Measurements from ENCODE around the gene PPP1R1C. TPM values are rescaled to one million over a fixed set of nuclear protein-coding genes. Genes with fewer than 3 reads are reported as not detected.

Gene PPP1R1C
- total and polyA plus RNA-seq, 10 donors = 0.24 to 0.48 (median 0.32) TPM; not detected in 5

DNA sequence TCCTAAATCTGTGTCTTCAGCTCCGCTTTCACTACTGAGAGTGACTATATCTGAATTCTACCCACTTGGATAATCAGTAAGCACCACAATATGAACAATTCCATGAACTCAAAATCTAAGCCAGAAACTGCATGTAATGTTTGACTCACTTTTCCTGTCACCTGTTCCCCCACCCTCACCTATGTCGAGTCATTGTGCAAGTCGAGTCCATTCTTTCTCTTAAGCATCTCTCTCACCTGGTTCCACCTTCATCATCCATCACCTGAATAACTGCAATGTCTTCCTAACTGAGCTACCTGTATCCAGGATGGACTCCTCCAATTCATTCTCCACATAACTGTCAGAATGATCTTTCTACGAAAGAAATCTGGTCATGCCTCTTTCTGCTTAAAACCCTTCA, 58.2 kb downstream of the PPP1R1C start:
- no peak for DNase-seq
- H3K9me3 ChIP-seq = no peaks in the 10 kb centered on the region
- WGBS, 5 donors = 83 to 98% (median 93%) methylated on average over 4 of the region's 4 CpGs

DNA sequence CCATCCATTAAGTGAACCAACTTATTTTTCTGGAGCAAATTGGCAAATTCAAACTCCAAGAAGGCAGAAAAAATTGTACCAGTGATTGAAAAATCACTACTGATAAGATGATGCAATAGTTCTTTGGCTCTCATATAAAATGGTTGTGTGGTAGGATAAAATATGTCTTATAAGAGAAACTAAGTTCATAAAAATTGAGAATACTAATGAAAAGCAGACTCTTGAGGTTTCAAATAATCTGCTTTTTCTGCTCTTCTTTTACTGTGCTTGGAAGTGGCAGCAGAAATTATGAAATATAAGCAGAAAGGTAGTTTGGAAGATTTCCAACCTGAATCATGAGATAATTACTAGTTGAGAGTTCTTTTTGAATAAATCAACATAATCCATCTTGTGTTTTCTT, 61.9 kb downstream of the PPP1R1C start:
- Histone ChIP-seq H3K9me3 (no peaks in the 10 kb centered on the region), H3K27me3 (replicated peaks in 1 of 7) (no peaks in the 10 kb centered on the region), H3K36me3 (no peaks in the 10 kb centered on the region), H3K4me3 (no peak overlapping the region), H3K27ac (no peak overlapping the region), H3K4me1 (no peaks in the 10 kb centered on the region)
- intact Hi-C loops (cut with DNase I; ENCODE audit: low total_unique reads) = no loop called here
- TF ChIP-seq, protein P1, sequence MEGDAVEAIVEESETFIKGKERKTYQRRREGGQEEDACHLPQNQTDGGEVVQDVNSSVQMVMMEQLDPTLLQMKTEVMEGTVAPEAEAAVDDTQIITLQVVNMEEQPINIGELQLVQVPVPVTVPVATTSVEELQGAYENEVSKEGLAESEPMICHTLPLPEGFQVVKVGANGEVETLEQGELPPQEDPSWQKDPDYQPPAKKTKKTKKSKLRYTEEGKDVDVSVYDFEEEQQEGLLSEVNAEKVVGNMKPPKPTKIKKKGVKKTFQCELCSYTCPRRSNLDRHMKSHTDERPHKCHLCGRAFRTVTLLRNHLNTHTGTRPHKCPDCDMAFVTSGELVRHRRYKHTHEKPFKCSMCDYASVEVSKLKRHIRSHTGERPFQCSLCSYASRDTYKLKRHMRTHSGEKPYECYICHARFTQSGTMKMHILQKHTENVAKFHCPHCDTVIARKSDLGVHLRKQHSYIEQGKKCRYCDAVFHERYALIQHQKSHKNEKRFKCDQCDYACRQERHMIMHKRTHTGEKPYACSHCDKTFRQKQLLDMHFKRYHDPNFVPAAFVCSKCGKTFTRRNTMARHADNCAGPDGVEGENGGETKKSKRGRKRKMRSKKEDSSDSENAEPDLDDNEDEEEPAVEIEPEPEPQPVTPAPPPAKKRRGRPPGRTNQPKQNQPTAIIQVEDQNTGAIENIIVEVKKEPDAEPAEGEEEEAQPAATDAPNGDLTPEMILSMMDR (IDR thresholded peaks at IDR 0.05 in 8 of 11, conservative IDR thresholded peaks at IDR 0.05 in 3 of 11) = no peak
- TF ChIP-seq POLR2AphosphoS5 (IDR thresholded peaks at IDR 0.05) = no peak
- no peak for TF ChIP-seq POLR2A (IDR thresholded peaks at IDR 0.05)
- no peak for DNase-seq

More for the DNA sequence above, 58.2 kb downstream of the PPP1R1C start:
- Histone ChIP-seq H3K4me3 (no peak overlapping the region), H3K36me3 (no peaks in the 10 kb centered on the region), H3K27ac (no peak overlapping the region), H3K4me1 (no peaks in the 10 kb centered on the region), H3K27me3 (replicated peaks in 1 of 7) (no peaks in the 10 kb centered on the region)
- TF ChIP-seq POLR2AphosphoS5 (IDR thresholded peaks at IDR 0.05) (no peak), POLR2A (IDR thresholded peaks at IDR 0.05) (no peak)
- TF ChIP-seq, protein P1 (IDR thresholded peaks at IDR 0.05 in 8 of 11, conservative IDR thresholded peaks at IDR 0.05 in 3 of 11) = no peak
- intact Hi-C loops (cut with DNase I; ENCODE audit: low total_unique reads) = no loop called here

GRCh38 chr2:182048088-182048487, 62.4 kb downstream of the PPP1R1C start:
- H3K4me3 ChIP-seq = no peak overlapping the region
- H3K36me3 ChIP-seq = no peaks in the 10 kb centered on the region
- 70 to 87% (median 76%) methylated on average over 2 of the region's 2 CpGs for WGBS, 5 donors
- no peaks in the 10 kb centered on the region for H3K27me3 ChIP-seq (replicated peaks in 1 of 7)
- no peak for DNase-seq
- no peak overlapping the region for H3K27ac ChIP-seq
- no peaks in the 10 kb centered on the region for H3K4me1 ChIP-seq
- H3K9me3 ChIP-seq = no peaks in the 10 kb centered on the region
- intact Hi-C loops (cut with DNase I; ENCODE audit: low total_unique reads) = no loop called here
- no peak for TF ChIP-seq POLR2AphosphoS5 (IDR thresholded peaks at IDR 0.05)
- TF ChIP-seq, protein P1 (IDR thresholded peaks at IDR 0.05 in 8 of 11, conservative IDR thresholded peaks at IDR 0.05 in 3 of 11) = no peak
- TF ChIP-seq POLR2A (IDR thresholded peaks at IDR 0.05) = no peak

DNA sequence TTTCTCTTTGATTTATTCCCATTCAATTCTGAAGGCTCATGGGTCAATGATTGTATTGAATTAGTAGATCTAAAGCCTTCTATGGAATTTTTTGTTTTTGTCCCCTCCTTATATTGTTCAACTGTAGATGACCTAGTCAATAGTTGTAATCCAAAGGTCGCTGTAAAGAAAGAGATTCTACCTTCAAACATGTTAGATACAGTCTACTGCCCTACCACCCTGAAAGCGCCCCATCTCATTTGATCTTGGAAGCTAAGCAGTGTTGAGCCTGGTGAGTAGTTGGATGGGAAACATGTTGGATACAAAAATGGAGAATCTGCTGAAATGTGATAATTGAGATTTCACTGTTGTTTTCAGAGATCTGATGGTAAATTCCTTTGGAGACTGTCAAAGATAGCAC, 63.0 kb downstream of the PPP1R1C start:
- H3K4me1 ChIP-seq = no peaks in the 10 kb centered on the region

More for the DNA sequence above, 63.0 kb downstream of the PPP1R1C start:
- WGBS, 5 donors = 87 to 97% (median 87%) methylated on average over 2 of the region's 2 CpGs
- no peaks in the 10 kb centered on the region for H3K27me3 ChIP-seq (replicated peaks in 1 of 7)
- no peaks in the 10 kb centered on the region for H3K9me3 ChIP-seq
- no peak overlapping the region for H3K27ac ChIP-seq
- no peaks in the 10 kb centered on the region for H3K36me3 ChIP-seq
- DNase-seq = no peak
- TF ChIP-seq, protein P1 (IDR thresholded peaks at IDR 0.05 in 8 of 11, conservative IDR thresholded peaks at IDR 0.05 in 3 of 11) = no peak
- no peak for TF ChIP-seq POLR2A (IDR thresholded peaks at IDR 0.05)
- no peak for TF ChIP-seq POLR2AphosphoS5 (IDR thresholded peaks at IDR 0.05)
- no peak overlapping the region for H3K4me3 ChIP-seq
- intact Hi-C loops (cut with DNase I; ENCODE audit: low total_unique reads) = no loop called here

Measured in spleen (tissue), 11 donors.